Activated T-helper 1 cell treated with Interleukin-2 at 50 U/mL for 16 hours (primary cell): ENCODE data around the gene RBM6.
"Not testable (repeated sequence)": the region's sequence is repeated elsewhere in the genome, so short reads cannot be mapped to it uniquely, and the experiment has no call there.

ENCODE experiments used
- DNase-seq: peaks from one replicate; pipeline ENCODE4 v3.0.0-alpha.2; 2020; ENCODE audit warnings: low read depth

The RBM6 gene

DNA sequence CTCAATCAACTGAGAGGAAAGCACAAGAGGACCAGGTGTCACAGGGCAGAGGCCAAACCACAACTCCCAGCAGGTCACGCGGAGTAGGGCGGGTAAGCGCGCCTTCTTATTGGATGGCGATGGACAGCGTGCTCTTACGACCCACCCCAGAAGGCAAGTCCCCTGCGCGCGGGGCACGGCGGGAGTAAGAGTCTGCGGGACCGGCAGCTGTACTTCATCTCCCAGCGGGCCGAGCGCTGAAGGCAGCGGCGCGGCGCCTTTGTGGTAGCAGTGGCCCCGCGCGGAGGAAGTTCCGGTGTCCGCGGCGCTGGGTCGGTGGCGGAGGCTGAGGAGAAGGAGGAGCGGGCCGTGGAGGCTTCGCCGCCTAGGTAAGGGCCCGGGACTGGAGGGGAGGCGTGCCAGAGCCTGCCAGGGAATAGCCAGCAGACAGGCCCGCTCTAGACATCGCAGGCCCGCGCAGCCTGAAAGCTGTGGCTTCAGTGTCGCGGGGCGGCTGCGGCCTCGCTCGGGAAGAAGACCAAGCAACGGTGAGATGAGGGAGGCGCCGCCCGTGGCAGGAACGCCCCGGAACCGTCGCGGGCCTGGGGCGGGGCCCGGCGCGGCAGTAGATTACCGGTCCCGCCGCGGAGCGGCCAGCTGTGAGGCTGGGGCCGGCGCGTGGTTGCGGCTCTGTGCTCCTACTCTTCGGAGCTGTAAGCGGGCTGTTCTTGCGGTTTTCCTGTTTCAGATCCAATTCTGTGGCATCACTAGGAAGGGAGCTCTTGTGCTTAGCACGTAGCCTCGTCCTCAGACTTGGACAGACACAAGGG lies at the start of gene RBM6:
Gene RBM6 (plus strand): TSS at position 293 of the 809 bp plus-strand sequence. CDS start 22,492 bp downstream, outside the sequence.
- peak; percentile 88 for DNase-seq

DNA sequence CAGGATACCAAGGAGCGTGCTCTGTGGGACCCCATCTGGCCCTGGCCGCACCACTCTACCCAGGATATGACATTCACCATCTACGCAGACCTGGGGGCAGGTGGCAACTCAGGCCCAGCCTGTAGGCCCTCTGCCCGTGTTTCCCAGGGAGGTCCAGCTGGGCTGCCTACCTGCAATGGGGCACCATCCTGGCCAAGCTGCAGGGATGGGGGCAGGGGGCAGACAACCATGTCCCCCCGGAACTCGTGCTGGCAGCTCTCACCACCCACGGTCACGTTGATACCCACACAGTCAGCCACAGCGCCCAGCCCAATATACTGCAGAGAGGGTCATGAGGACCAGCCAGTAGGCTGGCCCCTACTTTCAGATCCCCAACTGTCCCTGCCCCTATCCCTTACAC lies 44.2 kb upstream of the RBM6 start:
- DNase-seq = no peak

- no peak for DNase-seq
Observed at GRCh38 chr3:49896345-49896744, 43.6 kb upstream of the RBM6 start.

- DNase-seq = no peak
Observed at GRCh38 chr3:49898991-49899390, 41.0 kb upstream of the RBM6 start.

DNA sequence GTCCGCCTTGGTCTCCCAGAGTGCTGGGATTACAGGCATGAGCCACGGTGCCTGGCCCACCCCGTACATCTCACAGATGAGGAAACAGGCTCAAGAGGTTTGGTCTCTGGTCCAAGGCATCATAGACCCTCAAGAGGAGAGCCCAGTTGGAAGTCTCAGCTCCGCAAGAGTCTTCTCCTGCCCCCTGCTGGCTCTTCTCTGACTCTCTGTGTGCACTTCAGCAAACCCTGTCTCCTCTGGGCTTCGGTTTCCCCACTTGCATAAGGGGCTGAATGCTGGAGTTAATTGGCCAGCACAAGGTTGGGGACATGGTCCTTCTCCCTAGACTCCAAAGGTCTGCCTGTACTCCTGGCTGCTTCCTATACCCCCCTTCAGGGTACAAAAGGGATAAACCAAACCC lies 40.1 kb upstream of the RBM6 start:
- DNase-seq = no peak

GRCh38 chr3:49900491-49901153 lies 39.3 kb upstream of the RBM6 start:
- no peak for DNase-seq

- no peak for DNase-seq
Observed at GRCh38 chr3:49901366-49902339, 38.3 kb upstream of the RBM6 start.

DNA sequence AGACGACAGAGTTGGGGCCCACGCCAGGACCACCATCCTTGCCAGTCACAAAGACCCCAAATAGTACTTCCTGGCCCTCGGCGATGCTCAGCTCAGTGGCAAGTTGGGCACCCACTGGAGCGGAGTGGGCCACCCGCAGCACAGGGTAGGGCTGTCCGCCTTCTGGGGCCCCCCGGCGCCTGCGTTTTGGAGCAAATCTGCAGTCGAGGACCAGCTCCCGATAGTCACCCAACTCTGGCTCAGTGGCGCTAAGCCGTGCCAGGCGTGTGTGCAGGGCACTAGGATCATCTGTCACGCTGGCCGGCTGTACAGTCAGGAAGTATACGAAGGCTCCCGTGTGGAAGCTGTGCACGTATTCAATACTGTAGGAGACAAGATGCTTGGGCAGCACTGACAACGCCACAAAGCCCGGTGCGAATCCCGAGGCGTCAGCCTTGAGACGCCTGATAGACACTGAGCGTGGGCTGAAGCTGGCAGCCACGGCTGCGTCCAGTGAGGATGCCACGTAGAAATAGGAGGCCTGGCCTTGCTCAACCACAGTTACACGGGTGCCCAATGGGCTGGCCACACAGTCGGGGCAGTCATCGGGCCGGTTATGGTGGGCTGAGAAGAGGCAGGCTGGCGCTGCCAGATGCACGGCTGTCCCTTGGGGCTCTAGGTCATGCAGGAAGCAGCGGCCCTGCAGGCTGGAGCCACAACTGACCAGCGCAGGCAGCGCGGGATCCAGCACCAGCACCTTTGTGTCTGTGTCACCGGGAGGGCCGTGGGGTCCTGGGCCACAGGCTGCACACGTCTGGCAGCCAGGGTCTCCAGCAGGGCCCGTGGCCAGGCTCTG lies 37.2 kb upstream of the RBM6 start:
- no peak for DNase-seq

DNA sequence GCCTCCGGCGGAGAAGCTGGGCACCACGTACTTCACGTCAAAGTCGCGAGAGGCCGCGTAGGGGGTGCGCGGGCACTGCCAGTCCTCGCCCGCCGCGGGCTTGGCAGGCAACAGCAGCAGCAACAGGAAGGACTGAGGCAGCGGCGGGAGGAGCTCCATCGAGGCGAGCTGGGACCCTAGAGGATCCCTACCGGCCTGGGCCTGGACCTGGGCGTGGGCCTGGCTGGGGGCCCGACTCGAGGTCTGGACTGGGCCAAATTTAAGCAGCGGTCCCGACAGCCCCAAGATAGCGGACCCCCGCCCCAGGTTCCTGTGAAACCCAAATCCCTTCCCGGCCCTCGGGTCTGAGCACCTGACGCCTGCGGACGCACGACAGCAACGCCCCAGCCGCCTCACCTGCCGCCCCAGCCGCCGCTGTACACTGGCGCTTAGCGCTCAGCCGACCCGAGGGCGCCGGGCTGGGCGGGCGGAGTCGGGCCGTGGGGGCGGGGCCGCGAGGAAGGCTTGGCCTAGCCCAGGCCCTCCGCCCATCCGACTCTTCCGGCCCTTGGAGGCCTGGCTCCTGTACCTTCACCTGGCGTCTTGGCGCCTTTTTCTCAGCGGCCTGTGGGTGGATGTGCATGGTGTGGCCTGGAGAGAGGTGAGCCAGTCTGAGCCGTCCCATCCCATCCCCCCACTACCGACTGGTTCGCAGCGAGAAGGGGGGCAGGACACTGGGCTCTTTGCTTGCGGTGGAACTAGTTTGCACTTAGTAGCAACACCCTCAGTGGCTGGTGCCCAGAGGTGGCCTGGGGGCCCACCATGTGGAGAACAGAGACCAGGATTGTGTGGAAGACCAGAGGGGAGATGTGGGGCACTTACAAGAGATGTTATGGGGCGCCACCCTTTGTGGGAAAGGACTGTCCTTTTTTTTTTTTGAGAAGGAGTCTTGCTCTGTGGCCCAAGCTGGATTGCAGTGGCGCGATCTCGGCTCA lies 36.2 kb upstream of the RBM6 start, which contains the start of gene MST1R:
Gene MST1R (minus strand): TSS at position 423 of the 974 bp plus-strand sequence. CDS start 264 bp downstream, at position 159.
- peak; percentile 79 for DNase-seq

DNA sequence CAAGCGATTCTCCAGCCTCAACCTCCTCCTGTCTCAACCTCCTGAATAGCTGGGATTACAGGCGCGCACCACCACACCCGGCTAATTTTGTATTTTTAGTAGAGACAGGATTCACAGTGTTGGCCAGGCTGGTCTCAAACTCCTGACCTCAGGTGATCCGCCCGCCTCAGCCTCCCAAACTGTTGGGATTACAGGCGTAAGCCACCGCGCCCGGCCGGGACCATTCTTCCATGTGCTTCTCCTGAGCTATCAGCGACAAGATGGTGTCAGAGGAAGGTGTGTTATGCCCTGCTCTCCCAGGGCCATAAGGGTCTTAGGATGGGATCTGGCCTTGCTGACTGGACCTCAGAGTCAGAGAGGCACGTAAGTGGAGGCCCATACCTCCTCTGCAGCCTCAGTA lies 35.5 kb upstream of the RBM6 start:
- DNase-seq = not testable (repeated sequence)

GRCh38 chr3:49906073-49906743 lies 33.7 kb upstream of the RBM6 start:
- no peak for DNase-seq

DNA sequence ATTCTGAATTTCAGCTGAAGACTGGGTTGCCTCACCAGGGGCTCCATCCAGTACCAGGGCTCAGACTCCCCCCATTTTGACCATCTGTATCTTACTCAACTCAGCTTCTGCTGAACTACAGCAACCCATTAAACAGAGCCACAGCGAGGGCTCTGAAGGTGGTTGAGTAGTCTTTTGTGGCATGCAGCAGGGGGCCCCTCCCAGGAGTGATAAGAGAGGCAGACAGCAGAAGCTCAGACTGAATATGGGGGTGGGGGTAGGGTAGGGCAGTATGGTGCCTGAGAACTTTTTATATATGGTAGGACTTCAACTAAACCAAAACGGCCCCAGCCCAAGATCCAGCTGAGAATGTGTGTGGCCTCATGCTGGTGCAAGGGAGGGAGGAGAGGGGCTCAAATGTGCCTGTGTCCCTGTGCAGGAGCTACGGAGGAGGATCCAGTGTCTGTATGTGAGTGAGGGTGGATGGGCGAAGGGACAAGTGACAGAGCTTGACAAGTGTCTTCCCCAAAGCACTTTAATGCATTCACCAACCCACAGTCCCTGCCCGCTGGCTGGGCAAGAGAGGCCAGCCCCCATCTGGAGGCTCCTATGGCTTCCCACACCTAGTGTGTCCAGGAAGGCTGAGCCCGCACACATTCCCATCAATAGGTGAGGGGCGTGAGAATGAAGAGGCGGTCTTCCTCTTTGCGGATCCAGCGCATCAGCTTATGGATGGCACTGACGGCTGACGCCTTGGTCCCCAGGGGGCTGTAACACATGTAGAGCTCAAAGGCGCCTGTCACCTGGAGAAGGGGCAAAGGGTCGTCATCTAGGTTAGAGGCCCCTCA lies 31.4 kb upstream of the RBM6 start:
- DNase-seq = no peak

DNA sequence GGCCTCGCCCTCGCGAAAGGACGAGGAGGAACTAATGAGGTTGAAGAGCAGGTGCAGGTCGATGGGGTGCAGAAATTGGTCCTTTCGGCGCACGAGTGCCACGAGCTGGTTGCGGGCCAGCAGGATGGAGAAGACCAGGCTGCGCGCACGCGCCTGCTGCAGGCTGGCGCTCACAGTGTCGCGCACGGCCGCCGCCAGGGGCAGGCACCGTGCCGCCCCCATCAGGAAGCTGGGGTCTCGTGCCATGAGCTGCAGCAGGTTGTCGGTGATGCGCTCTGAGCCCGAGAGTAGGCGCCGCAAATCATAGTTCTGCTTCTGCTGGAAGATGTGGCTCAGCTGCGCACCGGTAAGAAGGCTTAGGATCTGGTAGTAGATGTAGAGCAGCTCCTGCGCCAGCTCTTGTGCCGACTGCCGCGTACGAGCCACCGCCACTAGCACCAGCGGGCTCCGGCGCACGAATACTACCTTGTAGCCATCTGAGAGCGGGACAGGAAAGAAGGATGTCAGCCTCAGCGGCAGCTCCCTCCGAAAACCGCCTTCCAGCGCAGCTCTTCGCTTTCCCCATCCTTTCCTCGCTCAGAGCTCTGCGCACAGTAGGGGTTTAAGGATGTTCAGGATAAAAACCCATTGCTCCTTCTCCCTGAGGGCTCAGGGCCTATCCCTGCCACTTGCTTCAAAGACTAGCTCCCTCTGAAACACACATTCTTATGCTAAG lies 29.4 kb upstream of the RBM6 start:
- DNase-seq = no peak

- no peak for DNase-seq
Observed at GRCh38 chr3:49911124-49911420, 28.9 kb upstream of the RBM6 start.

DNA sequence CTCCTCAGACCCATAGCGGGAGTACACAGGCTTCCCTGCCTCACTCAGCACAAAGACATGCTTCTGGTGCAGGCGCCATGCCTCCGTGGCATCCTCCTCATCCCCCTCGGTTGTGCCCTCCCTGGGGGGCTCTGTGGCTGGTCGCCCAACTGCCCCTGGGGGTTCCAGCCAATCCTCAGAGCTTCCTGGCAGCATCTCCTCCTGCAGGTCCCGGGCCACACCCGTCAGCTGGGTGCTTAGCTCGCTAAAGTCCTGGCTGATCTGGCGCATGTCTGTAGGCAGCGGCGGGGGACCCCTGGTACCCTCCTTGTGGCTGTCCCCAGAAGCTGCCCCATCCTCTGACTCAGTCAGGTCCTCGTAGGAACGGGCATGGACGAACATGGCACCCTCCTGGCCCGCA lies 28.3 kb upstream of the RBM6 start:
- no peak for DNase-seq

- no peak for DNase-seq
Observed at GRCh38 chr3:49912881-49913281, 27.1 kb upstream of the RBM6 start.

- no peak for DNase-seq
Observed at GRCh38 chr3:49914906-49915305, 25.0 kb upstream of the RBM6 start.

DNA sequence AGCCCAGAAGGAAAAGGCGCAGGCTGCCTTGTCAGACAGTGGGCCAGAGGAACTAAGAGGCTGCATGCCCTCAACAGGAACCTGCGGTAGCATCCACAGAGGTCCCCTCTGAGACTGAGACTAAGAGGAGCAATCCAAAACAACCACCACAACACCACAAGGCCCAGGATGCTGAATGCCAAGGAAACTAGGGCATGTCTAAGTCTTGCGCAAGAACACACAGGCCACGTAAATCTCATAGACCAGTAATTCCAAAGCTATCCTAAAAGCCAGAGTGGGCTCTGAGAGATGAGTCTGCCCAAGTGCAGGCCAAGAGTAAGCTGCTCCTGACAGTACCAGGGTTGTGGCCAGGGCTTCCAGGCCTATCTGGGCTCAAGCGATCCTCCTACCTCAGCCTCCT lies 23.3 kb upstream of the RBM6 start:
- no peak for DNase-seq
